WI38 (cell line): Measurements from ENCODE around the gene TMTC1.

Experiments used
- H3K4me3 ChIP-seq: 2 replicates; pipeline ENCODE4 v1.5.1; 2011; ENCODE audit warnings: low read depth, mild to moderate bottlenecking, control low read depth, low read length
- CTCF ChIP-seq: IDR thresholded peaks from 2 replicates; pipeline ENCODE4 v1.5.1; 2012; ENCODE audit warnings: low read depth, mild to moderate bottlenecking, control low read depth, low read length

Gene TMTC1

GRCh38 chr12:29510591-29511185 is 273.1 kb downstream of the TMTC1 start:
- no peak overlapping the region for H3K4me3 ChIP-seq
- TF ChIP-seq CTCF = no peak

- no peak for TF ChIP-seq CTCF
- no peak overlapping the region for H3K4me3 ChIP-seq
Observed at GRCh38 chr12:29509503-29509902, 274.2 kb downstream of the TMTC1 start.

- TF ChIP-seq CTCF = no peak
- no peak overlapping the region for H3K4me3 ChIP-seq
Observed at GRCh38 chr12:29508949-29509348, 274.8 kb downstream of the TMTC1 start.

GRCh38 chr12:29505122-29505521 is 278.6 kb downstream of the TMTC1 start:
- no peak overlapping the region for H3K4me3 ChIP-seq
- no peak for TF ChIP-seq CTCF

- no peak for TF ChIP-seq CTCF
- H3K4me3 ChIP-seq = no peak overlapping the region
Observed at GRCh38 chr12:29503283-29503682, 280.5 kb downstream of the TMTC1 start.

- no peak overlapping the region for H3K4me3 ChIP-seq
- no peak for TF ChIP-seq CTCF
Observed at GRCh38 chr12:29499235-29499634, 284.5 kb downstream of the TMTC1 start.

- TF ChIP-seq CTCF = no peak
- no peak within 1 kb of the TSS for H3K4me3 ChIP-seq
Observed at GRCh38 chr12:29497588-29497987, 286.2 kb downstream of the TMTC1 start, which contains the start of gene OVCH1. Gene OVCH1, minus strand, starts transcription at chr12:29497686. Its CDS starts 0 bp downstream, at chr12:29497686.
